ENCODE measurements around the gene CACNA1H. TPM values are rescaled to one million over a fixed set of nuclear protein-coding genes. Genes with fewer than 3 reads are reported as not detected.
"Not testable (repeated sequence)": the region's sequence is repeated elsewhere in the genome, so short reads cannot be mapped to it uniquely, and the experiment has no call there.

CACNA1H gene
- total and polyA plus RNA-seq, 2 donors (not counting 3 experiments of a cell fraction or from before 2014, with no cell fraction given): 0.03 TPM; not detected in 1

- no peaks in the 10 kb centered on the region for H3K27me3 ChIP-seq (ENCODE audit: control insufficient read depth in 2 of 2, insufficient read depth in 2 of 2, low read length in 2 of 2)
- H3K4me3 ChIP-seq (replicated peaks in 1 of 3; ENCODE audit: insufficient read depth in 1 of 3, low read depth in 1 of 3, low read length in 3 of 3): no peak overlapping the region
- DNase-seq (ENCODE audit: low read depth, low spot score) (no peak), FAIRE-seq (no peak)
- no peaks in the 10 kb centered on the region for H3K9me3 ChIP-seq (replicated peaks; ENCODE audit: control insufficient read depth, insufficient read depth, low read length)
- intact Hi-C loops (cut with micrococcal nuclease): no loop called here
- H3K4me1 ChIP-seq (ENCODE audit: control insufficient read depth, extremely low read depth, insufficient read depth, low read length): no peaks in the 10 kb centered on the region
- TF ChIP-seq GATA2 (IDR thresholded peaks at IDR 0.05; ENCODE audit: insufficient read depth, insufficient read length, low read depth, low read length) (no peak), POLR2AphosphoS5 (IDR thresholded peaks at IDR 0.05; ENCODE audit: insufficient read depth, low read depth, low read length) (no peak), FOS (IDR thresholded peaks at IDR 0.05; ENCODE audit: borderline replicate concordance, insufficient read depth, low read length) (no peak), EZH2 (IDR thresholded peaks at IDR 0.05; ENCODE audit: borderline replicate concordance, low read depth, low read length, severe bottlenecking) (no peak), MYC (IDR thresholded peaks at IDR 0.05; ENCODE audit: low read depth, low read length) (no peak), JUN (IDR thresholded peaks at IDR 0.05; ENCODE audit: borderline replicate concordance, insufficient read depth, insufficient read length, low read depth) (no peak), MAX (IDR thresholded peaks at IDR 0.05; ENCODE audit: insufficient read depth, insufficient read length) (no peak), POLR2A (IDR thresholded peaks at IDR 0.05; ENCODE audit: low read depth, low read length) (no peak), CTCF (IDR thresholded peaks at IDR 0.05; ENCODE audit: extremely low read depth in 1 of 2, insufficient read depth in 1 of 2, low read depth in 1 of 2, low read length in 2 of 2) (no peak)
- POLR2A ChIA-PET: no interaction called here
- no peak overlapping the region for H3K27ac ChIP-seq (ENCODE audit: insufficient read depth, low read depth, low read length)
- CTCF ChIA-PET: no interaction called here
- BruUV-seq (replicated peaks): no TSS peak
- no peaks in the 10 kb centered on the region for H3K9me1 ChIP-seq (replicated peaks; ENCODE audit: control insufficient read depth, extremely low read depth, insufficient read depth, low read length)
- H3K4me2 ChIP-seq (ENCODE audit: insufficient read depth, low read length): no peak overlapping the region
- H2AFZ ChIP-seq (ENCODE audit: low read depth, low read length): no peak overlapping the region
- H3K36me3 ChIP-seq (ENCODE audit: control insufficient read depth in 2 of 2, extremely low read depth in 1 of 2, insufficient read depth in 2 of 2, low read length in 2 of 2): no peaks in the 10 kb centered on the region
- no peaks in the 10 kb centered on the region for H3K79me2 ChIP-seq (ENCODE audit: control insufficient read depth, insufficient read depth, low read length)
- dilution Hi-C loops (cut with MboI; ENCODE audit: extremely low pct_ligation_motif_present, low sequenced_read_pairs): no loop called here
- no peak overlapping the region for H3K9ac ChIP-seq (replicated peaks; ENCODE audit: extremely low read depth, insufficient read depth, low read length)
- no peaks in the 10 kb centered on the region for H4K20me1 ChIP-seq (replicated peaks; ENCODE audit: control insufficient read depth, extremely low read depth, insufficient read depth, low read length)
Measured at GRCh38 chr16:1237990-1238389, 85.1 kb downstream of the CACNA1H start.

GRCh38 chr16:1238909-1239308 is 86.0 kb downstream of the CACNA1H start:
- DNase-seq (ENCODE audit: low read depth, low spot score); H3K27me3 ChIP-seq (ENCODE audit: control insufficient read depth in 2 of 2, insufficient read depth in 2 of 2, low read length in 2 of 2); H3K9ac ChIP-seq (replicated peaks; ENCODE audit: extremely low read depth, insufficient read depth, low read length); H3K9me1 ChIP-seq (replicated peaks; ENCODE audit: control insufficient read depth, extremely low read depth, insufficient read depth, low read length); CTCF ChIA-PET; H3K4me3 ChIP-seq (replicated peaks in 1 of 3; ENCODE audit: insufficient read depth in 1 of 3, low read depth in 1 of 3, low read length in 3 of 3); H4K20me1 ChIP-seq (replicated peaks; ENCODE audit: control insufficient read depth, extremely low read depth, insufficient read depth, low read length); intact Hi-C loops (cut with micrococcal nuclease); H2AFZ ChIP-seq (ENCODE audit: low read depth, low read length); H3K36me3 ChIP-seq (ENCODE audit: control insufficient read depth in 2 of 2, extremely low read depth in 1 of 2, insufficient read depth in 2 of 2, low read length in 2 of 2); H3K4me1 ChIP-seq (ENCODE audit: control insufficient read depth, extremely low read depth, insufficient read depth, low read length); dilution Hi-C loops (cut with MboI; ENCODE audit: extremely low pct_ligation_motif_present, low sequenced_read_pairs); H3K27ac ChIP-seq (ENCODE audit: insufficient read depth, low read depth, low read length); BruUV-seq (replicated peaks); H3K79me2 ChIP-seq (ENCODE audit: control insufficient read depth, insufficient read depth, low read length); POLR2A ChIA-PET; H3K4me2 ChIP-seq (ENCODE audit: insufficient read depth, low read length); FAIRE-seq; H3K9me3 ChIP-seq (replicated peaks; ENCODE audit: control insufficient read depth, insufficient read depth, low read length): not testable (repeated sequence)

- H3K4me2 ChIP-seq (ENCODE audit: insufficient read depth, low read length); H3K27me3 ChIP-seq (ENCODE audit: control insufficient read depth in 2 of 2, insufficient read depth in 2 of 2, low read length in 2 of 2); dilution Hi-C loops (cut with MboI; ENCODE audit: extremely low pct_ligation_motif_present, low sequenced_read_pairs); intact Hi-C loops (cut with micrococcal nuclease); H3K4me3 ChIP-seq (replicated peaks in 1 of 3; ENCODE audit: insufficient read depth in 1 of 3, low read depth in 1 of 3, low read length in 3 of 3); H3K4me1 ChIP-seq (ENCODE audit: control insufficient read depth, extremely low read depth, insufficient read depth, low read length); CTCF ChIA-PET; BruUV-seq (replicated peaks); H3K79me2 ChIP-seq (ENCODE audit: control insufficient read depth, insufficient read depth, low read length); DNase-seq (ENCODE audit: low read depth, low spot score); H3K36me3 ChIP-seq (ENCODE audit: control insufficient read depth in 2 of 2, extremely low read depth in 1 of 2, insufficient read depth in 2 of 2, low read length in 2 of 2); POLR2A ChIA-PET; H3K27ac ChIP-seq (ENCODE audit: insufficient read depth, low read depth, low read length); H4K20me1 ChIP-seq (replicated peaks; ENCODE audit: control insufficient read depth, extremely low read depth, insufficient read depth, low read length); H3K9me3 ChIP-seq (replicated peaks; ENCODE audit: control insufficient read depth, insufficient read depth, low read length); FAIRE-seq; H3K9me1 ChIP-seq (replicated peaks; ENCODE audit: control insufficient read depth, extremely low read depth, insufficient read depth, low read length); H2AFZ ChIP-seq (ENCODE audit: low read depth, low read length); H3K9ac ChIP-seq (replicated peaks; ENCODE audit: extremely low read depth, insufficient read depth, low read length): not testable (repeated sequence)
Measured at GRCh38 chr16:1239575-1239974, 86.7 kb downstream of the CACNA1H start.

All from endothelial cell of umbilical vein (primary cell).